Coronary artery (tissue), 2 donors: Measurements from ENCODE around the gene ZNF787.

Experiments
- DNase-seq: peaks from one replicate; pipeline ENCODE4 v3.0.0-alpha.2; 2017; ENCODE audit warnings: low spot score
- H3K27ac ChIP-seq, 2 donors: fragments of 200-600 bp; sonication (generic); one replicate each; pipeline ENCODE4 v1.5.1; 2016 to 2019
- H3K4me3 ChIP-seq: fragments of 200-600 bp; sonication (generic); 2 replicates; pipeline ENCODE4 v1.5.1; 2016; ENCODE audit warnings: mild to moderate bottlenecking, moderate library complexity
- CTCF ChIP-seq: fragments of 200-600 bp; sonication (generic); IDR thresholded peaks from one replicate; pipeline ENCODE4 v1.5.1; 2019; ENCODE audit warnings: antibody characterized with exemption

ZNF787 gene

GRCh38 chr19:56130006-56130405, 8.9 kb upstream of the ZNF787 start:
- Histone ChIP-seq H3K4me3 (no peak overlapping the region), H3K27ac (no peak overlapping the region)
- no peak for TF ChIP-seq CTCF
- DNase-seq: no peak

GRCh38 chr19:56126983-56127780, 6.1 kb upstream of the ZNF787 start:
- H3K27ac ChIP-seq: no peak overlapping the region
- no peak for DNase-seq
- no peak overlapping the region for H3K4me3 ChIP-seq
- no peak for TF ChIP-seq CTCF

GRCh38 chr19:56125806-56126590, 4.9 kb upstream of the ZNF787 start:
- H3K4me3 ChIP-seq: no peak overlapping the region
- no peak overlapping the region for H3K27ac ChIP-seq
- no peak for TF ChIP-seq CTCF
- no peak for DNase-seq

- no peak for DNase-seq
- Histone ChIP-seq H3K27ac (no peak overlapping the region), H3K4me3 (no peak overlapping the region)
- no peak for TF ChIP-seq CTCF
Measured at GRCh38 chr19:56124578-56124977, 3.5 kb upstream of the ZNF787 start.

- H3K27ac ChIP-seq: peak overlapping the region in 1 of 2 donors; percentile 35
- no peak for DNase-seq
- TF ChIP-seq CTCF: no peak
Measured at GRCh38 chr19:56123266-56123891, 2.3 kb upstream of the ZNF787 start.

GRCh38 chr19:56120371-56121179, 520 bp downstream of the ZNF787 start:
- no peak for TF ChIP-seq CTCF
- peak overlapping the region; percentile 92 for H3K4me3 ChIP-seq
- H3K27ac ChIP-seq: peak overlapping the region; percentile 85 to 97
- DNase-seq: peak; percentile 86

More at GRCh38 chr19:56123266-56123891, 2.3 kb upstream of the ZNF787 start:
- H3K4me3 ChIP-seq: no peak overlapping the region
